Activated CD8-positive, alpha-beta T cell treated with anti-CD3 and anti-CD28 coated beads, Interleukin-2, amount 10 ng/mL, durations not matched to agents 7 days and 5 days (primary cell): Measurements from ENCODE around the gene TEX12. TPM values are rescaled to one million over a fixed set of nuclear protein-coding genes. Genes with fewer than 3 reads are reported as not detected.
"Not testable (repeated sequence)": the region's sequence is repeated elsewhere in the genome, so short reads cannot be mapped to it uniquely, and the experiment has no call there.

Source experiments
- ATAC-seq: fragments of 150-1000 bp; cut with Tn5 transposase; one replicate; pipeline ENCODE4 v1.10.0; 2021; ENCODE audit warnings: moderate library complexity
- CTCF ChIA-PET: fragments of 350-600 bp; sonication (Branson Sonifier 250); formaldehyde crosslinking; loops from one replicate; lab custom pipeline; 2021; ENCODE audit warnings: antibody characterized with exemption; lab: Charles Lee
- POLR2A ChIA-PET: fragments of 350-600 bp; sonication (Branson Sonifier 250); formaldehyde crosslinking; loops from one replicate; lab custom pipeline; 2021; ENCODE audit warnings: antibody characterized with exemption; lab: Charles Lee
- DNase-seq: peaks from one replicate; pipeline ENCODE4 v3.0.0-alpha.2; 2020
- H3K27ac Mint-ChIP-seq: one replicate; pipeline ENCODE4 v1.8.0; 2021; ENCODE audit warnings: mild to moderate bottlenecking, mixed read lengths
- H3K27me3 Mint-ChIP-seq: one replicate; pipeline ENCODE4 v1.8.0; 2021; ENCODE audit warnings: low read depth, mixed read lengths
- H3K36me3 Mint-ChIP-seq: one replicate; pipeline ENCODE4 v1.8.0; 2021; ENCODE audit warnings: low read depth, mixed read lengths
- H3K4me1 Mint-ChIP-seq: one replicate; pipeline ENCODE4 v1.8.0; 2021; ENCODE audit warnings: low read depth, mixed read lengths
- H3K4me3 Mint-ChIP-seq: one replicate; pipeline ENCODE4 v1.8.0; 2021; ENCODE audit warnings: mild to moderate bottlenecking, mixed read lengths
- H3K9me3 Mint-ChIP-seq: one replicate; pipeline ENCODE4 v1.8.0; 2022; ENCODE audit warnings: mixed read lengths; ENCODE audit not compliant: insufficient read depth
- total RNA-seq, 2 experiments: library from RNA; stranded (reverse); gene quantifications; one replicate each; pipeline ENCODE4 v1.2.3, GENCODE V29; 2021

Gene TEX12
- total RNA-seq, 2 experiments from 2014 or later = not detected

DNA sequence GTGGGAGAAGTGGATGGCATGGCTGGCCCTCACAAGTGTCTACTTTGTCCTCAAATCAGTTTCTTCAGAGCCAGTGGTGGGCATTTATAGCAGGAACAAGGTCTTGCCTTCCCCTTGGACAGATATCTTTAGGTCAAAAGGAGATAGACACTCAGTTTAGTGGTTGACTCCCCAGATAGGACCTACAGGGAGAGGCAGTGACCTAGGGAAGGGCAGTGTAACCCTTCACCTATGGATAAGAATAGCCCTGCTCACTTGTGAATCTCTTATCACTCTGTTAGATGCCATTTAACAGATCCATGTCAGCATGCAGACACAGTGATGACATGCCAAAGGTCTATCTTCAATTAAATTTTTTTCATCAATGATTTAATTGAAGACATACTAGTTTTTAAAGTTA is 19.1 kb downstream of the TEX12 start:
- H3K4me3 Mint-ChIP-seq = no peak overlapping the region
- peaks cover 5% of the 10 kb centered on the region for H3K27me3 Mint-ChIP-seq

DNA sequence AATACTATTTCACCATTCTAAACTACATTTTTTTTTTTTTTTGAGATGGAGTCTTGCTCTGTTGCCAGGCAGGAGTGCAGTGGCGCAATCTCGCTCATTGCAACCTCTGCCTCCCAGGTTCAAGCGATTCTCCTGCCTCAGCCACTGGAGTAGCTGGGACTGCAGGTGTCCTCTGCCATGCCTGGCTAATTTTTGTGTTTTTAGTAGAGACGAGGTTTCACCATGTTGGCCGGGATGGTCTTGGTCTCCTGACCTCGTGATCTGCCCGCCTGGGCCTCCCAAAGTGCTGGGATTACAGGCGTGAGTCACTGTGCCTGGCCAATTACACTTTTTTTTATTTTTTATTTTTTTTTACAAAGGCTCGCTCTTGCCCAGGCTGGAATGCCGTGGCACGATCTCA is 27.9 kb downstream of the TEX12 start:
- H3K9me3 Mint-ChIP-seq, DNase-seq, H3K4me1 Mint-ChIP-seq, H3K27ac Mint-ChIP-seq, ATAC-seq, H3K4me3 Mint-ChIP-seq, POLR2A ChIA-PET, CTCF ChIA-PET, H3K36me3 Mint-ChIP-seq: not testable (repeated sequence)
- peaks cover 11% of the 10 kb centered on the region for H3K27me3 Mint-ChIP-seq

More for the DNA sequence above, 19.1 kb downstream of the TEX12 start:
- no peaks in the 10 kb centered on the region for H3K4me1 Mint-ChIP-seq
- DNase-seq (no peak), ATAC-seq (no peak)
- ChIA-PET CTCF (no interaction called here), POLR2A (interaction anchor here (0.6 kb wide), 1 partner anchor 108 kb away, joined by 4 read pairs; no protein-coding TSS in a partner anchor)
- no peaks in the 10 kb centered on the region for H3K36me3 Mint-ChIP-seq
- H3K27ac Mint-ChIP-seq = no peak overlapping the region
- H3K9me3 Mint-ChIP-seq = no peaks in the 10 kb centered on the region

GRCh38 chr11:112195951-112196351 is 28.8 kb downstream of the TEX12 start:
- ChIA-PET CTCF (interaction anchor here (0.8 to 1.9 kb wide), 2 partner anchors 12 to 23 kb away, joined by 3 to 5 read pairs; no protein-coding TSS in a partner anchor), POLR2A (no interaction called here)
- H3K4me3 Mint-ChIP-seq = no peak overlapping the region
- H3K4me1 Mint-ChIP-seq = no peaks in the 10 kb centered on the region
- peaks cover 11% of the 10 kb centered on the region for H3K27me3 Mint-ChIP-seq
- no peak for DNase-seq
- no peak for ATAC-seq
- H3K36me3 Mint-ChIP-seq = no peaks in the 10 kb centered on the region
- no peak overlapping the region for H3K27ac Mint-ChIP-seq
- no peaks in the 10 kb centered on the region for H3K9me3 Mint-ChIP-seq

DNA sequence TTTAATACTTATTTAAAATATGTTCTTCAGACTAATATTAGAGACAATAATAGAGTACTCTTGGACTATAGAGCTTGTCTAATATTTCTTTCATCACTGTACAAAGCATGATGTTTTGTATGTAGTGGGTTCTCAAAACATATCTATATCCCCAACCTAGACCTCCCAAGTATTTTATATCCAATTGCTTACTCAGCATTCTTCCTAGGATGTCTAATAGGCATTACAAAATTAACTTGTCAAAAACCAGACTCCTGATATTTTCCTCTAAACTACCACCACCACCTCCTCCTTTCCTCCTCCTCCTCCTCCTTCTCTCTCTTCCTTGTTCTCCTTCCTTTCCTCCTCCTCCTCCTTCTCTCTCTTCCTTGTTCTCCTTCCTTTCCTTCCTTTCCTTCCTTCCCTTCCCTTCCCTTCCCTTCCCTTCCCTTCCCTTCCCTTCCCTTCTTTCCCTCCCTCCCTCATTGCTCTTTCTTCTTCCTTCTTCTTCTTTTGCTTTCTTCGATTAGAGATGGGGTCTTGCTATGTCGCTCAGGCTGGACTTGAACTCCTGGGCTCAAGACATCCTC is 29.4 kb downstream of the TEX12 start:
- Mint-ChIP-seq H3K36me3 (no peaks in the 10 kb centered on the region), H3K9me3 (no peaks in the 10 kb centered on the region), H3K27ac (no peak overlapping the region), H3K4me3 (no peak overlapping the region), H3K4me1 (no peaks in the 10 kb centered on the region), H3K27me3 (peaks cover 11% of the 10 kb centered on the region)
- CTCF ChIA-PET = interaction anchor here (0.8 to 1.9 kb wide), 2 partner anchors 13 to 23 kb away, joined by 3 to 5 read pairs; no protein-coding TSS in a partner anchor
- POLR2A ChIA-PET = no interaction called here
- no peak for ATAC-seq
- no peak for DNase-seq

DNA sequence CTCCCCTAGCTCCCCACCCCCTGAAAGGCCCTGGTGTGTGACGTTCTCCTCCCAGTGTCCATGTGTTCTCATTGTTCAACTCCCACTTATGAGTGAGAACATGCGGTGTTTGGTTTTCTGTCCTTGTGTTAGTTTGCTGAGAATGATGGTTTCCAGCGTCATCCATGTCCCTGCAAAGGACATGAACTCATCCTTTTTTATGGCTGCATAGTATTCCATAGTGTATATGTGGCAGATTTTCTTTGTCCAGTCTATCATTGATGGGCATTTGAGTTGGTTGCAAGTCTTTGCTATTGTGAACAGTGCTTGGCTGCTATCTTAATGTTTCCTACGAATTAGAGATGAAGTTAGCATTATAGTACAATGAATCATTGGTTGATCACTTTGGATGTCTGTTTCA is 31.9 kb downstream of the TEX12 start:
- DNase-seq, H3K4me1 Mint-ChIP-seq, H3K36me3 Mint-ChIP-seq, H3K4me3 Mint-ChIP-seq, POLR2A ChIA-PET, H3K27ac Mint-ChIP-seq, CTCF ChIA-PET, H3K9me3 Mint-ChIP-seq, ATAC-seq: not testable (repeated sequence)
- peaks cover 11% of the 10 kb centered on the region for H3K27me3 Mint-ChIP-seq

- no peaks in the 10 kb centered on the region for H3K9me3 Mint-ChIP-seq
- no peak overlapping the region for H3K27ac Mint-ChIP-seq
- POLR2A ChIA-PET = no interaction called here
- H3K4me1 Mint-ChIP-seq = no peaks in the 10 kb centered on the region
- no peaks in the 10 kb centered on the region for H3K36me3 Mint-ChIP-seq
- ATAC-seq (no peak), DNase-seq (no peak)
- CTCF ChIA-PET = interaction anchor here (1.4 kb wide), 1 partner anchor 80 kb away, joined by 6 read pairs; no protein-coding TSS in a partner anchor
- peaks cover 11% of the 10 kb centered on the region for H3K27me3 Mint-ChIP-seq
- H3K4me3 Mint-ChIP-seq = no peak overlapping the region
These were observed 33.1 kb downstream of the TEX12 start for GRCh38 chr11:112200252-112200651.

GRCh38 chr11:112206071-112206470 is 38.9 kb downstream of the TEX12 start:
- no peak overlapping the region for H3K4me3 Mint-ChIP-seq
- no peaks in the 10 kb centered on the region for H3K4me1 Mint-ChIP-seq
- ChIA-PET CTCF (interaction anchor here (0.9 kb wide), 1 partner anchor 13 kb away, joined by 4 read pairs; no protein-coding TSS in a partner anchor), POLR2A (no interaction called here)
- peaks cover 4% of the 10 kb centered on the region for H3K27me3 Mint-ChIP-seq
- no peaks in the 10 kb centered on the region for H3K9me3 Mint-ChIP-seq
- no peaks in the 10 kb centered on the region for H3K36me3 Mint-ChIP-seq
- ATAC-seq (no peak), DNase-seq (no peak)
- H3K27ac Mint-ChIP-seq = no peak overlapping the region

- Mint-ChIP-seq H3K9me3 (no peaks in the 10 kb centered on the region), H3K27ac (no peak overlapping the region), H3K36me3 (no peaks in the 10 kb centered on the region), H3K4me3 (no peak overlapping the region), H3K4me1 (no peaks in the 10 kb centered on the region), H3K27me3 (peaks cover 4% of the 10 kb centered on the region)
- DNase-seq = no peak
- ChIA-PET POLR2A (no interaction called here), CTCF (no interaction called here)
- no peak for ATAC-seq
These were observed 43.7 kb downstream of the TEX12 start for GRCh38 chr11:112210890-112211289.

- no peaks in the 10 kb centered on the region for H3K4me1 Mint-ChIP-seq
- ChIA-PET POLR2A (no interaction called here), CTCF (interaction anchor here (1.6 kb wide), 1 partner anchor 69 kb away, joined by 8 read pairs; no protein-coding TSS in a partner anchor)
- no peak overlapping the region for H3K4me3 Mint-ChIP-seq
- no peaks in the 10 kb centered on the region for H3K36me3 Mint-ChIP-seq
- DNase-seq = no peak
- no peak overlapping the region for H3K27ac Mint-ChIP-seq
- ATAC-seq = no peak
- no peaks in the 10 kb centered on the region for H3K9me3 Mint-ChIP-seq
- H3K27me3 Mint-ChIP-seq = peaks cover 4% of the 10 kb centered on the region
These were observed 44.4 kb downstream of the TEX12 start for GRCh38 chr11:112211536-112211935.

- ChIA-PET CTCF (interaction anchor here (1.6 kb wide), 1 partner anchor 68 kb away, joined by 8 read pairs; no protein-coding TSS in a partner anchor), POLR2A (no interaction called here)
- no peak for DNase-seq
- no peaks in the 10 kb centered on the region for H3K4me1 Mint-ChIP-seq
- no peaks in the 10 kb centered on the region for H3K36me3 Mint-ChIP-seq
- H3K9me3 Mint-ChIP-seq = no peaks in the 10 kb centered on the region
- no peak overlapping the region for H3K27ac Mint-ChIP-seq
- ATAC-seq = no peak
- peaks cover 4% of the 10 kb centered on the region for H3K27me3 Mint-ChIP-seq
- H3K4me3 Mint-ChIP-seq = no peak overlapping the region
These were observed 45.1 kb downstream of the TEX12 start for GRCh38 chr11:112212290-112212689.

GRCh38 chr11:112212710-112213109 is 45.5 kb downstream of the TEX12 start:
- no peaks in the 10 kb centered on the region for H3K9me3 Mint-ChIP-seq
- ChIA-PET CTCF (interaction anchor here (1.6 kb wide), 1 partner anchor 68 kb away, joined by 8 read pairs; no protein-coding TSS in a partner anchor), POLR2A (no interaction called here)
- no peaks in the 10 kb centered on the region for H3K4me1 Mint-ChIP-seq
- H3K36me3 Mint-ChIP-seq = no peaks in the 10 kb centered on the region
- peaks cover 4% of the 10 kb centered on the region for H3K27me3 Mint-ChIP-seq
- H3K27ac Mint-ChIP-seq = no peak overlapping the region
- H3K4me3 Mint-ChIP-seq = no peak overlapping the region
- no peak for ATAC-seq
- no peak for DNase-seq

DNA sequence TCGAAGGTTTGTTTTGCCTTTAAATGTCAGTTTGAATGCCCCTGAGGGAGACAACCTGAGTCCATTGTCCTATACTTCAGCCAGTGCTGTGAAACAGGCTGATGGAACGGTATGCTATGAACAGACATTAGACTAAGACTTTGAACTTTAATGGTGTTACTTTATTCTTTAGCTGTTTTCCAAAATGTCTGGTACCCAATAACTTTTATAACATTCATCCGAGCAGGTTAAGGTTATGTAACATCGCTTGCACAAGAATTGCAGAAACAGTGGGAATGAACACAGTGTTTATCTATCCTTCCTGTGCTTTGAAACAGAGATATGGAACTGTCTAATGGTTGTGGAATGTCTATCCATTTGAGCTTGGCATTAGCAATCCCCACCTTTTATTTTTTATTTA is 46.6 kb downstream of the TEX12 start:
- ATAC-seq = no peak

More for the DNA sequence above, 46.6 kb downstream of the TEX12 start:
- H3K4me1 Mint-ChIP-seq = no peaks in the 10 kb centered on the region
- H3K27me3 Mint-ChIP-seq = peaks cover 4% of the 10 kb centered on the region
- POLR2A ChIA-PET = no interaction called here
- no peak overlapping the region for H3K4me3 Mint-ChIP-seq
- H3K27ac Mint-ChIP-seq = no peak overlapping the region
- H3K36me3 Mint-ChIP-seq = no peaks in the 10 kb centered on the region
- DNase-seq = no peak
- H3K9me3 Mint-ChIP-seq = no peaks in the 10 kb centered on the region
- CTCF ChIA-PET = interaction anchor here (5.1 kb wide), 1 partner anchor 67 kb away, joined by 52 read pairs; no protein-coding TSS in a partner anchor
